GM12878 (cell line): ENCODE measurements around the gene PRRX1.

ENCODE experiments used
- CHD2 ChIP-seq: IDR thresholded peaks from 2 replicates; pipeline ENCODE4 v1.6.1; 2011; ENCODE audit warnings: low read depth, low read length, improper control_type of control experiment, borderline replicate concordance
- FOXM1 ChIP-seq: IDR thresholded peaks from 2 replicates; pipeline ENCODE4 v1.6.1; 2012; ENCODE audit warnings: low read depth, mild to moderate bottlenecking, inconsistent platforms, low read length, moderate library complexity
- POLR2A ChIP-seq: IDR thresholded peaks from 2 replicates; pipeline ENCODE4 v1.6.1; 2011; ENCODE audit warnings: low read depth, mild to moderate bottlenecking, low read length
- POLR2AphosphoS5 ChIP-seq: IDR thresholded peaks from 2 replicates; pipeline ENCODE4 v1.6.1; 2011; ENCODE audit warnings: mild to moderate bottlenecking, low read length, inconsistent platforms
- RAD51 ChIP-seq: fragments of 450-650 bp; IDR thresholded peaks from 2 replicates; pipeline ENCODE4 v1.6.1; 2016; ENCODE audit warnings: moderate library complexity, mild to moderate bottlenecking, inconsistent platforms
- SP1 ChIP-seq: IDR thresholded peaks from one replicate; pipeline ENCODE4 v1.6.1; 2011; ENCODE audit warnings: low read depth, low read length
- ZZZ3 ChIP-seq: IDR thresholded peaks from 2 replicates; pipeline ENCODE4 v1.6.1; 2011; ENCODE audit warnings: low read depth; ENCODE audit not compliant: control insufficient read depth, insufficient read length
- TF ChIP-seq, protein P1 (sequence below), 3 experiments: IDR thresholded peaks in 2 of 3; conservative IDR thresholded peaks in 1 of 3; 2 replicates each; pipeline ENCODE4 v1.5.1; 2011; ENCODE audit warnings: low read depth in 3 of 3, low read length in 3 of 3, mild to moderate bottlenecking in 3 of 3, control low read depth in 2 of 3, moderate library complexity in 2 of 3, inconsistent platforms in 1 of 3, mixed read lengths in 1 of 3; ENCODE audit not compliant: control insufficient read depth in 2 of 3, insufficient read depth in 1 of 3; ENCODE audit errors: extremely low read depth in 1 of 3
- TF ChIP-seq, protein P2 (sequence below): IDR thresholded peaks from 2 replicates; pipeline ENCODE4 v1.6.1; 2012; ENCODE audit warnings: mild to moderate bottlenecking, low read depth, low read length

DNA sequence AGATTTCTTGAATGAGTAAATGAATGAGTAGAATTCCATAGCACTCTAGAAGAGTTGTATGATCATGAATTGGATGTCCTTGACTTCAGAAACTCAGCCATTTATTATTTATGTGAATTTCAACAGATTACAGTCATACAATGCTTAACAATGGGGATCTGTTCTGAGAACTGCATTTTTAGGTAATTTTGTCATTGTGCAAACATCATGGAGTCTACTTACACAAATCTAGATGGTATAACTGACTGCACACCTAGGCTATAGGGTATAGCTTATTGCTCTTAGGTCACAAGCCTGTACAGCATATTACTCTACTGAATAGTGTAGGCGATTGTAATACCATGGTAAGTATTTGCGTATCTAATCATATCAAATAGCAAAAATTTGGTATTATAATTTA lies 59.6 kb downstream of the PRRX1 start:
- no peak for TF ChIP-seq POLR2AphosphoS5
- TF ChIP-seq, protein P1, sequence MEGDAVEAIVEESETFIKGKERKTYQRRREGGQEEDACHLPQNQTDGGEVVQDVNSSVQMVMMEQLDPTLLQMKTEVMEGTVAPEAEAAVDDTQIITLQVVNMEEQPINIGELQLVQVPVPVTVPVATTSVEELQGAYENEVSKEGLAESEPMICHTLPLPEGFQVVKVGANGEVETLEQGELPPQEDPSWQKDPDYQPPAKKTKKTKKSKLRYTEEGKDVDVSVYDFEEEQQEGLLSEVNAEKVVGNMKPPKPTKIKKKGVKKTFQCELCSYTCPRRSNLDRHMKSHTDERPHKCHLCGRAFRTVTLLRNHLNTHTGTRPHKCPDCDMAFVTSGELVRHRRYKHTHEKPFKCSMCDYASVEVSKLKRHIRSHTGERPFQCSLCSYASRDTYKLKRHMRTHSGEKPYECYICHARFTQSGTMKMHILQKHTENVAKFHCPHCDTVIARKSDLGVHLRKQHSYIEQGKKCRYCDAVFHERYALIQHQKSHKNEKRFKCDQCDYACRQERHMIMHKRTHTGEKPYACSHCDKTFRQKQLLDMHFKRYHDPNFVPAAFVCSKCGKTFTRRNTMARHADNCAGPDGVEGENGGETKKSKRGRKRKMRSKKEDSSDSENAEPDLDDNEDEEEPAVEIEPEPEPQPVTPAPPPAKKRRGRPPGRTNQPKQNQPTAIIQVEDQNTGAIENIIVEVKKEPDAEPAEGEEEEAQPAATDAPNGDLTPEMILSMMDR (IDR thresholded peaks at IDR 0.05 in 2 of 3, conservative IDR thresholded peaks at IDR 0.05 in 1 of 3; ENCODE audit: control insufficient read depth in 2 of 3, extremely low read depth in 1 of 3, insufficient read depth in 1 of 3, low read depth in 3 of 3, low read length in 3 of 3), result no peak
- no peak for TF ChIP-seq FOXM1
- TF ChIP-seq SP1, result no peak
- TF ChIP-seq CHD2, result no peak
- no peak for TF ChIP-seq ZZZ3
- TF ChIP-seq POLR2A, result no peak
- TF ChIP-seq, protein P2, sequence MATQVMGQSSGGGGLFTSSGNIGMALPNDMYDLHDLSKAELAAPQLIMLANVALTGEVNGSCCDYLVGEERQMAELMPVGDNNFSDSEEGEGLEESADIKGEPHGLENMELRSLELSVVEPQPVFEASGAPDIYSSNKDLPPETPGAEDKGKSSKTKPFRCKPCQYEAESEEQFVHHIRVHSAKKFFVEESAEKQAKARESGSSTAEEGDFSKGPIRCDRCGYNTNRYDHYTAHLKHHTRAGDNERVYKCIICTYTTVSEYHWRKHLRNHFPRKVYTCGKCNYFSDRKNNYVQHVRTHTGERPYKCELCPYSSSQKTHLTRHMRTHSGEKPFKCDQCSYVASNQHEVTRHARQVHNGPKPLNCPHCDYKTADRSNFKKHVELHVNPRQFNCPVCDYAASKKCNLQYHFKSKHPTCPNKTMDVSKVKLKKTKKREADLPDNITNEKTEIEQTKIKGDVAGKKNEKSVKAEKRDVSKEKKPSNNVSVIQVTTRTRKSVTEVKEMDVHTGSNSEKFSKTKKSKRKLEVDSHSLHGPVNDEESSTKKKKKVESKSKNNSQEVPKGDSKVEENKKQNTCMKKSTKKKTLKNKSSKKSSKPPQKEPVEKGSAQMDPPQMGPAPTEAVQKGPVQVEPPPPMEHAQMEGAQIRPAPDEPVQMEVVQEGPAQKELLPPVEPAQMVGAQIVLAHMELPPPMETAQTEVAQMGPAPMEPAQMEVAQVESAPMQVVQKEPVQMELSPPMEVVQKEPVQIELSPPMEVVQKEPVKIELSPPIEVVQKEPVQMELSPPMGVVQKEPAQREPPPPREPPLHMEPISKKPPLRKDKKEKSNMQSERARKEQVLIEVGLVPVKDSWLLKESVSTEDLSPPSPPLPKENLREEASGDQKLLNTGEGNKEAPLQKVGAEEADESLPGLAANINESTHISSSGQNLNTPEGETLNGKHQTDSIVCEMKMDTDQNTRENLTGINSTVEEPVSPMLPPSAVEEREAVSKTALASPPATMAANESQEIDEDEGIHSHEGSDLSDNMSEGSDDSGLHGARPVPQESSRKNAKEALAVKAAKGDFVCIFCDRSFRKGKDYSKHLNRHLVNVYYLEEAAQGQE, result no peak
- no peak for TF ChIP-seq RAD51
